Trophoblast cell (in vitro differentiated cells and primary cell): Measurements from ENCODE around the gene MRPL52. TPM values are rescaled to one million over a fixed set of nuclear protein-coding genes. Genes with fewer than 3 reads are reported as not detected.

Experiments used
- DNase-seq, 2 donors: peaks; one replicate each; pipeline ENCODE4 v3.0.0-alpha.2; 2016
- H2AFZ ChIP-seq: 2 replicates; pipeline ENCODE4 v1.6.1; 2013; ENCODE audit warnings: low read length, moderate library complexity, mild to moderate bottlenecking; ENCODE audit not compliant: insufficient read depth, poor library complexity
- H2AK5ac ChIP-seq: 2 replicates; pipeline ENCODE4 v1.6.1; 2013; ENCODE audit warnings: mild to moderate bottlenecking, low read length
- H2BK120ac ChIP-seq: 2 replicates; pipeline ENCODE4 v1.6.1; 2013; ENCODE audit warnings: low read length, mild to moderate bottlenecking, moderate library complexity; ENCODE audit not compliant: insufficient read depth, poor library complexity
- H2BK12ac ChIP-seq: 2 replicates; pipeline ENCODE4 v1.6.1; 2013; ENCODE audit warnings: mild to moderate bottlenecking, low read length, moderate library complexity
- H2BK5ac ChIP-seq: 2 replicates; pipeline ENCODE4 v1.6.1; 2013; ENCODE audit warnings: low read length, low read depth, moderate library complexity, mild to moderate bottlenecking; ENCODE audit not compliant: poor library complexity
- H3K14ac ChIP-seq: 2 replicates; pipeline ENCODE4 v1.6.1; 2013; ENCODE audit warnings: mild to moderate bottlenecking, low read length
- H3K18ac ChIP-seq: 2 replicates; pipeline ENCODE4 v1.6.1; 2013; ENCODE audit warnings: mild to moderate bottlenecking, low read length
- H3K23ac ChIP-seq: 2 replicates; pipeline ENCODE4 v1.6.1; 2013; ENCODE audit warnings: low read length
- H3K27ac ChIP-seq: 2 replicates; pipeline ENCODE4 v1.5.1; 2013; ENCODE audit warnings: low read depth, mild to moderate bottlenecking, inconsistent platforms, low read length, moderate library complexity
- H3K27me3 ChIP-seq: 2 replicates; pipeline ENCODE4 v1.6.1; 2013; ENCODE audit warnings: inconsistent platforms, mild to moderate bottlenecking, low read length, moderate library complexity; ENCODE audit not compliant: insufficient read depth
- H3K36me3 ChIP-seq, 2 experiments: 1 replicate in 1 of 2; 2 replicates in 1 of 2; pipeline ENCODE4 v1.6.1; 2013; ENCODE audit warnings: low read length in 2 of 2, mild to moderate bottlenecking in 2 of 2, moderate library complexity in 1 of 2; ENCODE audit not compliant: insufficient read depth in 2 of 2, control insufficient read depth in 1 of 2
- H3K4ac ChIP-seq: 2 replicates; pipeline ENCODE4 v1.6.1; 2013; ENCODE audit warnings: low read depth, mild to moderate bottlenecking, low read length, moderate library complexity
- H3K4me1 ChIP-seq, 2 experiments: 1 replicate in 1 of 2; 2 replicates in 1 of 2; pipeline ENCODE4 v1.6.1; 2013; ENCODE audit warnings: low read length in 2 of 2, mild to moderate bottlenecking in 2 of 2, moderate library complexity in 1 of 2; ENCODE audit not compliant: insufficient read depth in 2 of 2, control insufficient read depth in 1 of 2
- H3K4me2 ChIP-seq: 2 replicates; pipeline ENCODE4 v1.6.1; 2013; ENCODE audit warnings: inconsistent platforms, mild to moderate bottlenecking, low read length, moderate library complexity
- H3K4me3 ChIP-seq: 2 replicates; pipeline ENCODE4 v1.5.1; 2013; ENCODE audit warnings: mild to moderate bottlenecking, low read depth, low read length, inconsistent platforms
- H3K79me1 ChIP-seq: one replicate; pipeline ENCODE4 v1.6.1; 2013; ENCODE audit warnings: low read length
- H3K79me2 ChIP-seq: 2 replicates; pipeline ENCODE4 v1.6.1; 2013; ENCODE audit warnings: low read length, mild to moderate bottlenecking; ENCODE audit not compliant: control insufficient read depth, insufficient read depth, poor library complexity
- H3K9ac ChIP-seq: 2 replicates; pipeline ENCODE4 v1.6.1; 2013; ENCODE audit warnings: mild to moderate bottlenecking, low read length
- H3K9me3 ChIP-seq: 2 replicates; pipeline ENCODE4 v1.6.1; 2013; ENCODE audit warnings: low read depth, mild to moderate bottlenecking, control low read depth, inconsistent platforms, low read length; ENCODE audit not compliant: insufficient read depth
- H4K12ac ChIP-seq: 2 replicates; pipeline ENCODE4 v1.6.1; 2013; ENCODE audit warnings: low read depth, mild to moderate bottlenecking, low read length, moderate library complexity
- H4K8ac ChIP-seq: 2 replicates; pipeline ENCODE4 v1.6.1; 2013; ENCODE audit warnings: low read depth, mild to moderate bottlenecking, low read length, moderate library complexity
- H4K91ac ChIP-seq: one replicate; pipeline ENCODE4 v1.6.1; 2013; ENCODE audit warnings: low read depth, mild to moderate bottlenecking, low read length, moderate library complexity
- WGBS: extraction: QIAGEN DNeasy Blood & Tissue Kit; methylation state at CpG from one replicate; pipeline ENCODE4 v1.1.7; 2013; ENCODE audit warnings: missing lambda C conversion rate; ENCODE audit not compliant: insufficient read length, insufficient coverage; ENCODE audit errors: extremely low coverage; 5-methylcytosine and 5-hydroxymethylcytosine counted together
- polyA plus RNA-seq: library from polyadenylated mRNA; stranded (reverse); fragments of 200-250 nt; gene quantifications from 2 replicates; pipeline ENCODE4 v1.2.3, GENCODE V29; 2013

The MRPL52 gene
- polyA plus RNA-seq: 216 and 219 TPM in 2 replicates

DNA sequence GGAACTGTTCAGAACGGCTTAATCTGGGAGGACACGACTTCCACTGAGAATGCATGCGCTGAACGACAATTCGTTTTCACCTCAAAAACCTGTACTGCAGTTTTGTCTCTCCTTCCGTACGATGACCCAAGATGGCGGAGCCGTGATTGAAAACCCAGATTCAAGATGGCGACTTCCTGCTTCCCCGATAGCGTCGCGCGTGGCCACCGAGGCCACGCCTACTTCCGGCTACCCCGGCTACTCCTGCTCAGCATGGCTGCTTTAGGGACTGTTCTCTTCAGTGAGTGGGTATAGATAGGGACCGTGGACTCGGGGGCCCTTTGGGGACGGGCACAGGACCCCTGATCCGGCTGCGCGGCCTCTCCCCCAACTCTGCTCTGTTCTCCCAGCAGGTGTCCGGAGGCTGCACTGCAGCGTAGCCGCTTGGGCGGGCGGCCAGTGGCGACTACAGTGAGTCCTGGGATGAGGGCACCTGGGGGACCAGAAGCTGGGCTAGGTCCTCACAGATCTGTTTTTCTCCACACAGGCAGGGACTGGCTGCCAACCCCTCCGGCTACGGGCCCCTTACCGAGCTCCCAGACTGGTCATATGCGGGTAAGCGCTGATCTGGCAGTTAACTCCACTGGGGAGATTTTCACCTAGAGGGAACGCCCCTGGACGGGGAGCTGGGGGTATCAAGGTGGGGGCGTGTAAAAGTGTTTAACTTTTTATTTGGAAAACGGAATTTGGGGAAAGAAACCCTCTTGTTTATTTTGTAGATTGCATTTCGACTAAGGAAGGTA, at the start of gene MRPL52:
Gene MRPL52, plus strand, starts transcription at position 227 of the 782 bp plus-strand sequence. Its CDS starts 26 bp downstream, at position 253.
- H2AK5ac ChIP-seq: peak within 1 kb of the TSS; percentile 83
- DNase-seq: peak; percentile 82 to 92
- peaks cover 10% of the 10 kb centered on the region for H3K79me1 ChIP-seq
- no CpG with 5 or more reads among the region's 41 CpGs for WGBS
- H3K4me1 ChIP-seq: peaks cover 0 to 7% of the 10 kb centered on the region in 2 experiments
- peak within 1 kb of the TSS; percentile 87 for H2BK12ac ChIP-seq
- H4K8ac ChIP-seq: peak within 1 kb of the TSS; percentile 96
- H3K79me2 ChIP-seq: peaks cover 4% of the 10 kb centered on the region
- H4K91ac ChIP-seq: peak within 1 kb of the TSS; percentile 91
- peak within 1 kb of the TSS; percentile 86 for H3K18ac ChIP-seq
- H3K23ac ChIP-seq: no peak within 1 kb of the TSS
- peak within 1 kb of the TSS; percentile 86 for H3K9ac ChIP-seq
- H3K4me2 ChIP-seq: peak within 1 kb of the TSS; percentile 76
- H2BK5ac ChIP-seq: peak within 1 kb of the TSS; percentile 64
- H3K27ac ChIP-seq: peak within 1 kb of the TSS; percentile 24
- H2BK120ac ChIP-seq: peak within 1 kb of the TSS; percentile 84
- peak within 1 kb of the TSS; percentile 91 for H3K4me3 ChIP-seq
- H3K9me3 ChIP-seq: no peaks in the 10 kb centered on the region
- H3K36me3 ChIP-seq: peaks cover 14% of the 10 kb centered on the region in 2 experiments
- H3K14ac ChIP-seq: peak within 1 kb of the TSS; percentile 70
- H2AFZ ChIP-seq: peak within 1 kb of the TSS; percentile 95
- H3K27me3 ChIP-seq: no peaks in the 10 kb centered on the region
- peak within 1 kb of the TSS; percentile 93 for H4K12ac ChIP-seq
- peak within 1 kb of the TSS; percentile 87 for H3K4ac ChIP-seq

- Histone ChIP-seq H3K18ac (peak overlapping the region; percentile 4), H3K14ac (no peak overlapping the region)
These were observed 49.5 kb upstream of the MRPL52 start for GRCh38 chr14:22780105-22780679.

GRCh38 chr14:22780941-22781300, 48.8 kb upstream of the MRPL52 start:
- no peaks in the 10 kb centered on the region for H3K36me3 ChIP-seq
- peak overlapping the region; percentile 70 for H2BK5ac ChIP-seq
- peak overlapping the region; percentile 70 for H2BK120ac ChIP-seq
- H3K14ac ChIP-seq: peak overlapping the region; percentile 76
- peak overlapping the region; percentile 16 for H4K12ac ChIP-seq
- peak overlapping the region; percentile 43 for H3K4ac ChIP-seq
- H2BK12ac ChIP-seq: peak overlapping the region; percentile 93
- H2AK5ac ChIP-seq: peak overlapping the region; percentile 96
- no peaks in the 10 kb centered on the region for H3K9me3 ChIP-seq
- peak overlapping the region; percentile 32 for H3K27ac ChIP-seq
- peaks cover 2% of the 10 kb centered on the region for H3K79me2 ChIP-seq
- H4K8ac ChIP-seq: peak overlapping the region; percentile 14
- no peaks in the 10 kb centered on the region for H3K27me3 ChIP-seq
- H3K79me1 ChIP-seq: peaks cover 8% of the 10 kb centered on the region
- peak overlapping the region; percentile 70 for H4K91ac ChIP-seq
- DNase-seq: no peak
- no peak overlapping the region for H3K9ac ChIP-seq
- H2AFZ ChIP-seq: no peak overlapping the region
- H3K4me1 ChIP-seq: peaks cover 14 to 21% of the 10 kb centered on the region in 2 experiments
- no peak overlapping the region for H3K4me2 ChIP-seq
- WGBS: no CpG with 5 or more reads among the region's 5 CpGs
- no peak overlapping the region for H3K23ac ChIP-seq
- H3K18ac ChIP-seq: peak overlapping the region; percentile 51
- H3K4me3 ChIP-seq: no peak overlapping the region

More at GRCh38 chr14:22780105-22780679, 49.5 kb upstream of the MRPL52 start:
- DNase-seq: no peak
- Histone ChIP-seq H3K36me3 (peaks cover 2 to 5% of the 10 kb centered on the region in 2 experiments), H4K91ac (no peak overlapping the region), H3K23ac (no peak overlapping the region), H2BK120ac (no peak overlapping the region), H2AFZ (no peak overlapping the region), H2BK12ac (peak overlapping the region; percentile 69), H3K4me1 (peaks cover 14 to 21% of the 10 kb centered on the region in 2 experiments), H3K79me1 (peaks cover 8% of the 10 kb centered on the region), H2AK5ac (no peak overlapping the region), H4K12ac (no peak overlapping the region), H3K27me3 (no peaks in the 10 kb centered on the region), H3K9ac (no peak overlapping the region), H3K9me3 (no peaks in the 10 kb centered on the region), H3K4me3 (no peak overlapping the region), H3K4me2 (no peak overlapping the region), H3K4ac (no peak overlapping the region), H3K79me2 (peaks cover 2% of the 10 kb centered on the region), H2BK5ac (no peak overlapping the region), H3K27ac (peak overlapping the region; percentile 23), H4K8ac (peak overlapping the region; percentile 16)
- WGBS: no CpG with 5 or more reads among the region's 2 CpGs

GRCh38 chr14:22781301-22781991, 48.2 kb upstream of the MRPL52 start:
- DNase-seq: no peak
- WGBS: no CpG with 5 or more reads among the region's 1 CpG
- Histone ChIP-seq H2AK5ac (peak overlapping the region; percentile 96), H3K4ac (peak overlapping the region; percentile 43), H3K4me3 (no peak overlapping the region), H4K91ac (peak overlapping the region; percentile 70), H3K27me3 (no peaks in the 10 kb centered on the region), H3K79me1 (peaks cover 8% of the 10 kb centered on the region), H2BK12ac (peak overlapping the region; percentile 93), H3K18ac (peak overlapping the region; percentile 51), H4K12ac (peak overlapping the region; percentile 16), H3K4me1 (peaks cover 14 to 21% of the 10 kb centered on the region in 2 experiments), H3K27ac (peak overlapping the region; percentile 32), H3K9ac (no peak overlapping the region), H2BK5ac (peak overlapping the region; percentile 70), H2BK120ac (peak overlapping the region; percentile 70), H4K8ac (peak overlapping the region; percentile 14), H3K14ac (peak overlapping the region; percentile 76), H3K4me2 (no peak overlapping the region), H3K9me3 (no peaks in the 10 kb centered on the region), H3K23ac (no peak overlapping the region), H3K36me3 (no peaks in the 10 kb centered on the region), H3K79me2 (peaks cover 2% of the 10 kb centered on the region), H2AFZ (no peak overlapping the region)
